K562 (cell line): ENCODE measurements around the gene ITPR1. TPM values are rescaled to one million over a fixed set of nuclear protein-coding genes. Genes with fewer than 3 reads are reported as not detected.

ENCODE experiments used
- ATAC-seq: fragments of 200-7000 bp; cut with Tn5 transposase; 3 replicates; pipeline ENCODE4 v1.9.1; 2020; ENCODE audit warnings: moderate library complexity
- BruUV-seq: library from RNA; stranded (reverse); fragments of 400-500 nt; replicated peaks from 2 replicates; lab custom pipeline; 2021; lab: Mats Ljungman, UMichigan
- CTCF ChIA-PET: fragments of 300-600 bp; formaldehyde crosslinking; extraction: SDS; loops from one replicate; lab custom pipeline; 2021; ENCODE audit warnings: low intra/inter-chr PET ratio; lab: Yijun Ruan, JAX
- POLR2A ChIA-PET: fragments of 300-600, 350-650 bp; sonication (Branson Sonifier 250); formaldehyde crosslinking; extraction: SDS; loops from one replicate; lab custom pipeline; 2021; ENCODE audit warnings: antibody characterized with exemption, inconsistent platforms; lab: Yijun Ruan, JAX
- DNase-seq, 4 experiments: peaks; one replicate each; pipeline versions ENCODE4 v3.0.0 to v3.0.0-alpha.2; 2011 to 2018; ENCODE audit warnings: low spot score in 3 of 4, mixed read lengths in 3 of 4; ENCODE audit errors: extremely low read depth in 1 of 4
- FAIRE-seq: peaks from 2 replicates; lab custom pipeline; 2011; peaks lifted over from hg19 to GRCh38; lab: Jason Lieb, UNC
- H2AFZ ChIP-seq: 2 replicates; pipeline ENCODE4 v1.6.0; 2011; ENCODE audit warnings: low read depth, low read length, control low read depth, inconsistent platforms
- H3K27ac ChIP-seq: fragments of 200-600 bp; 3 replicates; pipeline ENCODE4 v1.8.0; 2011; ENCODE audit warnings: low read depth, mild to moderate bottlenecking, control low read depth, inconsistent platforms, low read length, moderate library complexity, mixed read lengths; ENCODE audit errors: extremely low read depth
- H3K27me3 ChIP-seq, 2 experiments: fragments of 300-600 bp in 1 of 2; 2 replicates in 1 of 2; 3 replicates in 1 of 2; pipeline versions ENCODE4 v1.6.0 to v1.8.0; 2011; ENCODE audit warnings: inconsistent platforms in 2 of 2, low read length in 2 of 2, mild to moderate bottlenecking in 1 of 2, mixed read lengths in 1 of 2, moderate library complexity in 1 of 2; ENCODE audit not compliant: control insufficient read depth in 2 of 2, insufficient read depth in 2 of 2
- H3K36me3 ChIP-seq: fragments of 300-600 bp; 3 replicates; pipeline ENCODE4 v1.8.0; 2011; ENCODE audit warnings: mild to moderate bottlenecking, low read length, inconsistent platforms; ENCODE audit not compliant: control insufficient read depth, insufficient read depth
- H3K4me1 ChIP-seq, 2 experiments: fragments of 200-600 bp in 1 of 2; replicated peaks in 1 of 2; 2 replicates in 1 of 2; 3 replicates in 1 of 2; pipeline versions ENCODE4 v1.5.1 to v1.8.0; 2011; ENCODE audit warnings: inconsistent platforms in 2 of 2, low read length in 2 of 2, mild to moderate bottlenecking in 1 of 2, mixed read lengths in 1 of 2, moderate library complexity in 1 of 2; ENCODE audit not compliant: control insufficient read depth in 2 of 2, insufficient read depth in 2 of 2
- H3K4me2 ChIP-seq: 2 replicates; pipeline ENCODE4 v1.6.1; 2011; ENCODE audit warnings: low read length, control low read depth, inconsistent platforms, mixed read lengths; ENCODE audit not compliant: insufficient read depth
- H3K4me3 ChIP-seq: fragments of 200-600 bp; sonication (generic), shearing (Covaris generic); 2 replicates; pipeline ENCODE4 v1.5.1; 2016; ENCODE audit warnings: control low read depth, inconsistent platforms
- H3K79me2 ChIP-seq: fragments of 200-600 bp; 3 replicates; pipeline ENCODE4 v1.8.0; 2011; ENCODE audit warnings: low read length, inconsistent platforms; ENCODE audit not compliant: control insufficient read depth, insufficient read depth
- H3K9ac ChIP-seq, 2 experiments: 2 replicates each; pipeline versions ENCODE4 v1.6.0 to v1.6.1; 2011; ENCODE audit warnings: low read depth in 2 of 2, low read length in 2 of 2, control low read depth in 1 of 2, inconsistent platforms in 1 of 2, mild to moderate bottlenecking in 1 of 2, mixed read lengths in 1 of 2; ENCODE audit not compliant: insufficient read depth in 1 of 2
- H3K9me1 ChIP-seq: one replicate; pipeline ENCODE4 v1.6.0; 2011; ENCODE audit warnings: inconsistent platforms, mild to moderate bottlenecking, low read length, moderate library complexity; ENCODE audit not compliant: control insufficient read depth, insufficient read depth
- H3K9me3 ChIP-seq: replicated peaks from 2 replicates; pipeline ENCODE4 v1.5.1; 2011; ENCODE audit warnings: low read depth, low read length, inconsistent platforms; ENCODE audit not compliant: control insufficient read depth, insufficient read depth
- H4K20me1 ChIP-seq: replicated peaks from 2 replicates; pipeline ENCODE4 v1.6.1; 2011; ENCODE audit warnings: low read length, inconsistent platforms, mixed read lengths; ENCODE audit not compliant: control insufficient read depth, insufficient read depth
- GATA2 ChIP-seq: sonication (generic); formaldehyde crosslinking; IDR thresholded peaks from 2 replicates; pipeline ENCODE4 v1.4.0; 2020; ENCODE audit warnings: mild to moderate bottlenecking, missing genetic modification reagents
- MAFG ChIP-seq: fragments of 450-650 bp; conservative IDR thresholded peaks from 2 replicates; pipeline ENCODE4 v1.6.1; 2016; ENCODE audit warnings: missing genetic modification characterization, missing compliant biosample characterization
- NFE2 ChIP-seq: IDR thresholded peaks from 2 replicates; pipeline ENCODE4 v1.6.1; 2014; ENCODE audit warnings: antibody characterized with exemption, low read depth
- NR2C1 ChIP-seq, 2 experiments: fragments of 450-650 bp; IDR thresholded peaks; 2 replicates each; pipeline ENCODE4 v1.6.1; 2017; ENCODE audit warnings: mild to moderate bottlenecking in 2 of 2, antibody characterized with exemption in 1 of 2, inconsistent platforms in 1 of 2, missing compliant biosample characterization in 1 of 2, missing genetic modification characterization in 1 of 2
- POLR2G ChIP-seq: fragments of 200-400 bp; formaldehyde crosslinking; IDR thresholded peaks from 2 replicates; pipeline ENCODE4 v1.6.1; 2017; ENCODE audit warnings: low read depth, mild to moderate bottlenecking, antibody characterized with exemption, low read length, moderate library complexity
- POLR3G ChIP-seq: IDR thresholded peaks from 2 replicates; pipeline ENCODE4 v1.6.1; 2011; ENCODE audit not compliant: insufficient read length, insufficient replicate concordance; ENCODE audit errors: extremely low read depth
- RBFOX2 ChIP-seq: fragments of 200-400 bp; formaldehyde crosslinking; IDR thresholded peaks from 2 replicates; pipeline ENCODE4 v1.6.1; 2017; ENCODE audit warnings: low read depth, mild to moderate bottlenecking, low read length, moderate library complexity
- ZBTB33 ChIP-seq: sonication (generic); formaldehyde crosslinking; IDR thresholded peaks from 2 replicates; pipeline ENCODE4 v1.8.1; 2023; ENCODE audit warnings: mild to moderate bottlenecking, missing genetic modification reagents
- ZNF592 ChIP-seq: fragments of 450-650 bp; IDR thresholded peaks from 2 replicates; pipeline ENCODE4 v1.6.1; 2017; ENCODE audit warnings: antibody characterized with exemption, mild to moderate bottlenecking
- ZNF717 ChIP-seq: fragments of 250-450 bp; sonication (Bioruptor Pico); IDR thresholded peaks from 2 replicates; pipeline ENCODE4 v1.5.0; 2021
- whole genome bisulfite sequencing: fragments of 100-300 bp; shearing (Covaris generic); methylation state at CpG from one replicate; pipeline ENCODE4 v1.1.6; 2016; ENCODE audit warnings: low coverage, mixed read lengths; ENCODE audit not compliant: insufficient coverage; ENCODE audit errors: missing lambda C conversion rate; 5-methylcytosine and 5-hydroxymethylcytosine counted together
- in situ Hi-C: fragments of 300-500 bp; cut with MboI; formaldehyde crosslinking; loops from 4 replicates; pipeline ENCODE4 v1.15.0; 2018; ENCODE audit warnings: inconsistent platforms, mixed read lengths
- intact Hi-C: fragments of 100-400 bp; cut with micrococcal nuclease; formaldehyde crosslinking; loops from 2 replicates; pipeline ENCODE4 v1.14.2; 2022
- polyA plus RNA-seq, 8 experiments: library from polyadenylated mRNA; depleted of rRNA in 4 of 8; stranded (reverse) in 5 of 8; unstranded in 3 of 8; fragments of >200 nt; fragmentation: Nextera tagmentation in 2 of 8; fragmentation: Illumina TruSeq in 1 of 8; extraction: Ambion mirVana in 2 of 8; extraction: Trizol in 1 of 8; gene quantifications; 2 replicates each; pipeline versions ENCODE4 v1.2.1 to v1.2.3, GENCODE V29; 2011 to 2014; ENCODE audit warnings: inconsistent platforms in 1 of 8, missing spikeins in 1 of 8
- total RNA-seq, 7 experiments: library from RNA; depleted of rRNA in 6 of 7; stranded (reverse); fragments of >200 nt in 6 of 7; fragmentation: Illumina TruSeq in 2 of 7; extraction: Trizol in 2 of 7; gene quantifications; 2 replicates each; pipeline versions ENCODE4 v1.2.1 to v1.2.3, GENCODE V29; 2011 to 2021; ENCODE audit warnings: low replicate concordance in 1 of 7

Gene ITPR1
- total and polyA plus RNA-seq, 9 of the 15 experiments (the other 6 are each of a cell fraction or from before 2014, with no cell fraction given): 22.4 to 40.0 (median 27.4) TPM

- H3K27ac ChIP-seq: no peak overlapping the region; the same call in 2 of the 3 replicates
- H4K20me1 ChIP-seq: no peaks in the 10 kb centered on the region
- in situ Hi-C loops (no loop called here), intact Hi-C loops (no loop called here)
- H3K9me1 ChIP-seq: no peaks in the 10 kb centered on the region
- 88% methylated on average over 17 of the region's 17 CpGs for WGBS
- H3K9me3 ChIP-seq: no peaks in the 10 kb centered on the region
- no peak for DNase-seq
- no peak overlapping the region for H2AFZ ChIP-seq
- peak overlapping the region in 1 of 2 experiments; percentile 38; a peak in 2 of 4 replicates for H3K9ac ChIP-seq
- CTCF ChIA-PET: no interaction called here
- H3K4me3 ChIP-seq: no peak overlapping the region
- peaks cover 94% of the 10 kb centered on the region for H3K36me3 ChIP-seq
- no TSS peak for BruUV-seq
- FAIRE-seq: no peak
- ATAC-seq: no peak
- H3K4me1 ChIP-seq: peaks cover 24 to 87% of the 10 kb centered on the region in 2 experiments
- TF ChIP-seq POLR3G (no peak), NFE2 (0 out of 2 replicates have a peak, but pooled peaks have one; percentile 25), ZNF717 (CRISPR knock-in tag) (no peak), ZNF592 (peak; percentile 19; the same call in 1 of the 2 replicates), GATA2 (peak; percentile 38), RBFOX2 (peak; percentile 65), ZBTB33 (CRISPR knock-in tag) (peak; percentile 98), NR2C1 (IDR thresholded peaks at IDR 0.05) (no peak), NR2C1 (tag; IDR thresholded peaks at IDR 0.05) (0 out of 2 replicates have a peak, but pooled peaks have one; percentile 10), MAFG (tag) (no peak), POLR2G (peak; percentile 52)
- POLR2A ChIA-PET: interaction anchor here (0.5 to 1.4 kb wide), 3 partner anchors 10 to 60 kb away, joined by 3 to 5 read pairs (median 3); no protein-coding TSS in a partner anchor
- peaks cover 74% of the 10 kb centered on the region for H3K79me2 ChIP-seq
- H3K27me3 ChIP-seq: no peaks in the 10 kb centered on the region
- H3K4me2 ChIP-seq: no peak overlapping the region
These were observed 327.4 kb downstream of the ITPR1 start for GRCh38 chr3:4820296-4821121.
